Effector memory CD4-positive, alpha-beta T cell (primary cell): ENCODE data around the gene PLXNB2.

Experiments used
- DNase-seq, 3 donors: peaks; one replicate each; pipeline ENCODE4 v3.0.0-alpha.2; 2020
- H3K27ac ChIP-seq: 2 replicates; pipeline ENCODE4 v1.7.0; 2013; ENCODE audit warnings: mild to moderate bottlenecking, low read length, moderate library complexity; ENCODE audit not compliant: insufficient read depth, poor library complexity, severe bottlenecking
- H3K27me3 ChIP-seq: replicated peaks from 2 replicates; pipeline ENCODE4 v1.7.0; 2013; ENCODE audit warnings: mild to moderate bottlenecking, low read length; ENCODE audit not compliant: insufficient read depth, control insufficient read depth, poor library complexity, severe bottlenecking
- H3K36me3 ChIP-seq: 2 replicates; pipeline ENCODE4 v1.7.0; 2013; ENCODE audit warnings: mild to moderate bottlenecking, low read length, moderate library complexity; ENCODE audit not compliant: control insufficient read depth, insufficient read depth
- H3K4me1 ChIP-seq: 2 replicates; pipeline ENCODE4 v1.7.0; 2013; ENCODE audit warnings: low read length, mild to moderate bottlenecking; ENCODE audit not compliant: control insufficient read depth, insufficient read depth, poor library complexity, severe bottlenecking
- H3K4me3 ChIP-seq: 2 replicates; pipeline ENCODE4 v1.7.0; 2013; ENCODE audit warnings: low read length, low read depth, mild to moderate bottlenecking; ENCODE audit not compliant: insufficient read depth, poor library complexity, severe bottlenecking
- H3K9me3 ChIP-seq: 2 replicates; pipeline ENCODE4 v1.7.0; 2013; ENCODE audit warnings: mild to moderate bottlenecking, low read length, moderate library complexity; ENCODE audit not compliant: control insufficient read depth

PLXNB2 gene

GRCh38 chr22:50245214-50246072 is 62.0 kb downstream of the PLXNB2 start:
- Histone ChIP-seq H3K27ac (peak overlapping the region; percentile 90), H3K4me3 (peak overlapping the region; percentile 72), H3K27me3 (no peaks in the 10 kb centered on the region), H3K36me3 (peaks cover 18% of the 10 kb centered on the region), H3K9me3 (no peaks in the 10 kb centered on the region), H3K4me1 (peaks cover 64% of the 10 kb centered on the region)
- no peak for DNase-seq

DNA sequence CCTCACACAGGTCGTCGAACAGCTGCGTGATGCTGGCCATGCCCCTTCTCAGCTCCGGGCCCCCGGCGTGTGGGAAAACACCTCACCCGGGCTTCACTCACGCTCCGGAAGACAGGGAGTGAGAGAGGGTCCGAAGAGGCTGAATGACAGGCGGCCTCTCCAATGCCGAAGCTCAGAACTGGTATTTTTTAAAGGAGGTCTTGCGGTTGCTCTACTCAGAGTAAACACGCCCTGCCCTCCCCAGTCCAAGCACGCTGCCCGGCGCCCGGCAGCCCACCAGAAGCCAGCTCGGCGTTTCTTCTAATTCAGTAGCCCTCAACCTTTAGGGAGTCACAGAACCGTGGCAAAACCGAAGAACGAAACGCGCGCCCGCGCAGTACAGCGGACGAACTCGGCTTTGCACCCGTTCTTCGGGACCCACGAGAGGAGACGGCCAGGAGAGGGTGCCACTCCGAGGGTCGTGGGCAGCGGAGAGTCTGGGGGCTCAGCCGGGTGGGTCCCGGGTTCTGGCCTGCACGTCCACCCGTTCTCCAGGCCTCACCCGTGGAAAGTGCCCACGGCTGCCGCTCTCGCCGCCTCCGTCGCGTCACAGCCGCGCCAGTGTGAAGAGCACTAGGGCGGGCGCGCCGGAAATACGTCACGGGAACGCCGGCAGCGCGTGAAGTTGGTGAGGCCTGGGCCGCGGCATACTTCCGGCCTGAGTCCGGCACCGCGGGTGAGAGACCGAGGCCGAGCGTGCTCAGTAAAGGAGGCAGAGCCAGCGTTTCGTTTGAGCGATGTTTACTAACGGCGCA is 62.8 kb downstream of the PLXNB2 start, which contains the start of gene TUBGCP6:
Gene TUBGCP6 (minus strand): TSS at position 604 of the 794 bp plus-strand sequence. CDS start 564 bp downstream, at position 40.
- Histone ChIP-seq H3K4me3 (peak within 1 kb of the TSS; percentile 72), H3K27me3 (no peaks in the 10 kb centered on the region), H3K27ac (peak within 1 kb of the TSS; percentile 90), H3K9me3 (no peaks in the 10 kb centered on the region), H3K4me1 (peaks cover 56% of the 10 kb centered on the region), H3K36me3 (peaks cover 25% of the 10 kb centered on the region)
- DNase-seq, result peak; percentile 80 to 89 (median 81)

GRCh38 chr22:50243685-50244419 is 63.6 kb downstream of the PLXNB2 start:
- peaks cover 51% of the 10 kb centered on the region for H3K4me1 ChIP-seq
- H3K36me3 ChIP-seq, result peaks cover 27% of the 10 kb centered on the region
- no peaks in the 10 kb centered on the region for H3K9me3 ChIP-seq
- H3K27ac ChIP-seq, result peak overlapping the region; percentile 90
- H3K4me3 ChIP-seq, result peak overlapping the region; percentile 72
- no peaks in the 10 kb centered on the region for H3K27me3 ChIP-seq
- no peak for DNase-seq

GRCh38 chr22:50242406-50242949 is 65.0 kb downstream of the PLXNB2 start:
- H3K4me1 ChIP-seq, result peaks cover 41% of the 10 kb centered on the region

GRCh38 chr22:50238755-50239154 is 68.7 kb downstream of the PLXNB2 start:
- Histone ChIP-seq H3K27me3 (no peaks in the 10 kb centered on the region), H3K36me3 (peaks cover 26% of the 10 kb centered on the region), H3K4me3 (no peak overlapping the region), H3K9me3 (no peaks in the 10 kb centered on the region), H3K27ac (no peak overlapping the region), H3K4me1 (peaks cover 20% of the 10 kb centered on the region)
- DNase-seq, result no peak

More at GRCh38 chr22:50242406-50242949, 65.0 kb downstream of the PLXNB2 start:
- H3K36me3 ChIP-seq, result peaks cover 27% of the 10 kb centered on the region
- H3K9me3 ChIP-seq, result no peaks in the 10 kb centered on the region
- DNase-seq, result no peak
- peak overlapping the region; percentile 28 for H3K4me3 ChIP-seq
- no peaks in the 10 kb centered on the region for H3K27me3 ChIP-seq
- H3K27ac ChIP-seq, result peak overlapping the region; percentile 13

DNA sequence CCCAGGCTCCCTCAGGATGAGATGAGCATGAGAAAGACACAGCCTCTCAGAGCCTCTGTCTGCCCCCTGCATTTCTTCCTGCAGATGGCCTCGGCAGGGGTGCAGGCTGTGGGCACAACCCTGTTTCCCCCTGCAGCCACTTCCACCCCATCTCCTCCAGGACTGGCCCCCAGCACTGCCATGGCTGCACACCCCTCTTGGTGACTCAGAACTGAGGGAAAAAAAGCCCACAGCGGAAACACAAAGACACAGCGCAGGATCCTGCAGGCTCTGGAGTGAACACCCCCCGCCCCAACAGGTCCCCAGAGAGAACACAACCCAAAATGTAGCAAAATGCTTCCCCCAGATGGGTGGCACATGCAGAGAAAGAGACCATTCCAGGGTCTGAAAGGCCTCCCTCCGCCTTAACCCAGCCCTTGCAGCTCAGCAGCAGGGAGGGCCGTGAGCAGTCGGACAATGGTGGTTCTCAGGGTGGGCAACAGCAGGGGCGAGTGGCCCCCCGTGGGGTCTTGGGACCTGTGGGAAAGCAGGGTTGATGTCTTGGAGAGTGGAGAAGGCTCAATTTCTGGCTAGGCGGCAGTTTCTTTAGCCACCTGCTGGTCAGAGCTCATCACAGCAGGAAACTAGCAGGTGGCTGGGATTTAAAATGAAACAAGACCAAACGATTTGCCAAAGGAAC is 70.6 kb downstream of the PLXNB2 start:
- Histone ChIP-seq H3K27me3 (no peaks in the 10 kb centered on the region), H3K4me1 (peaks cover 7% of the 10 kb centered on the region), H3K36me3 (peaks cover 32% of the 10 kb centered on the region), H3K9me3 (no peaks in the 10 kb centered on the region), H3K4me3 (no peak overlapping the region), H3K27ac (no peak overlapping the region)
- DNase-seq, result no peak

- DNase-seq, result no peak
- no peak overlapping the region for H3K27ac ChIP-seq
- H3K36me3 ChIP-seq, result peaks cover 37% of the 10 kb centered on the region
- no peaks in the 10 kb centered on the region for H3K4me1 ChIP-seq
- no peaks in the 10 kb centered on the region for H3K27me3 ChIP-seq
- no peaks in the 10 kb centered on the region for H3K9me3 ChIP-seq
- no peak overlapping the region for H3K4me3 ChIP-seq
Measured at GRCh38 chr22:50233223-50233622, 74.2 kb downstream of the PLXNB2 start.

- no peak for DNase-seq
- Histone ChIP-seq H3K4me1 (no peaks in the 10 kb centered on the region), H3K9me3 (no peaks in the 10 kb centered on the region), H3K27me3 (no peaks in the 10 kb centered on the region), H3K4me3 (no peak overlapping the region), H3K27ac (no peak overlapping the region), H3K36me3 (peaks cover 35% of the 10 kb centered on the region)
Measured at GRCh38 chr22:50232481-50233151, 74.8 kb downstream of the PLXNB2 start.

- Histone ChIP-seq H3K36me3 (peaks cover 37% of the 10 kb centered on the region), H3K4me1 (no peaks in the 10 kb centered on the region), H3K27ac (no peak overlapping the region), H3K27me3 (no peaks in the 10 kb centered on the region), H3K4me3 (no peak overlapping the region), H3K9me3 (no peaks in the 10 kb centered on the region)
- no peak for DNase-seq
Measured at GRCh38 chr22:50229370-50229769, 78.1 kb downstream of the PLXNB2 start.
